CD14-positive monocyte (primary cell): ENCODE results near the gene TOLLIP. TPM values are rescaled to one million over a fixed set of nuclear protein-coding genes. Genes with fewer than 3 reads are reported as not detected.

Experiments used
- DNase-seq, 3 donors: peaks; one replicate each; pipeline ENCODE4 v3.0.0-alpha.2; 2011 to 2022
- H2AFZ ChIP-seq: 2 replicates; pipeline ENCODE4 v1.6.0; 2012; ENCODE audit warnings: mild to moderate bottlenecking, low read depth, low read length, inconsistent platforms; ENCODE audit not compliant: insufficient read depth, poor library complexity, severe bottlenecking
- H3K27ac ChIP-seq, 2 donors: 1 replicate in 1 of 2; 2 replicates in 1 of 2; pipeline ENCODE4 v1.5.1; 2012 to 2013; ENCODE audit warnings: low read length in 2 of 2, control low read depth in 1 of 2, inconsistent platforms in 1 of 2, low read depth in 1 of 2, mild to moderate bottlenecking in 1 of 2
- H3K27me3 ChIP-seq, 2 donors: one replicate each; pipeline versions ENCODE4 v1.6.0 to v1.6.1; 2011 to 2013; ENCODE audit warnings: low read length in 2 of 2; ENCODE audit not compliant: control insufficient read depth in 2 of 2, insufficient read depth in 2 of 2
- H3K36me3 ChIP-seq, 2 donors: replicated peaks in 1 of 2; 1 replicate in 1 of 2; 2 replicates in 1 of 2; pipeline versions ENCODE4 v1.5.1 to v1.6.1; 2012 to 2013; ENCODE audit warnings: low read length in 2 of 2, control low read depth in 1 of 2, inconsistent platforms in 1 of 2, mild to moderate bottlenecking in 1 of 2; ENCODE audit not compliant: insufficient read depth in 2 of 2, control insufficient read depth in 1 of 2
- H3K4me1 ChIP-seq, 2 donors: 1 replicate in 1 of 2; 2 replicates in 1 of 2; pipeline versions ENCODE4 v1.5.1 to v1.6.1; 2012 to 2013; ENCODE audit warnings: low read length in 2 of 2, control low read depth in 1 of 2, inconsistent platforms in 1 of 2, mild to moderate bottlenecking in 1 of 2, moderate library complexity in 1 of 2; ENCODE audit not compliant: insufficient read depth in 2 of 2, control insufficient read depth in 1 of 2
- H3K4me2 ChIP-seq: replicated peaks from 2 replicates; pipeline ENCODE3; 2012; ENCODE audit warnings: low read length, moderate library complexity, mild to moderate bottlenecking; ENCODE audit not compliant: poor library complexity, severe bottlenecking; ENCODE audit errors: extremely low read depth
- H3K4me3 ChIP-seq, 3 experiments: fragments of 200-600 bp in 1 of 3; sonication (generic) in 1 of 3; replicated peaks in 1 of 3; 1 replicate in 2 of 3; 2 replicates in 1 of 3; pipeline ENCODE4 v1.5.1; 2011 to 2013; ENCODE audit warnings: low read length in 3 of 3, mild to moderate bottlenecking in 3 of 3, control low read depth in 2 of 3, low read depth in 2 of 3, inconsistent platforms in 1 of 3, moderate library complexity in 1 of 3
- H3K79me2 ChIP-seq: 2 replicates; pipeline ENCODE4 v1.6.0; 2012; ENCODE audit warnings: mild to moderate bottlenecking, control low read depth, inconsistent platforms, low read length, moderate library complexity; ENCODE audit not compliant: insufficient read depth
- H3K9ac ChIP-seq: 2 replicates; pipeline ENCODE4 v1.6.0; 2017; ENCODE audit warnings: low read length, mild to moderate bottlenecking; ENCODE audit not compliant: insufficient read depth, poor library complexity, severe bottlenecking
- H3K9me3 ChIP-seq, 2 donors: replicated peaks in 1 of 2; 1 replicate in 1 of 2; 2 replicates in 1 of 2; pipeline versions ENCODE4 v1.5.1 to v1.6.1; 2012 to 2013; ENCODE audit warnings: low read length in 2 of 2, control low read depth in 1 of 2; ENCODE audit not compliant: control insufficient read depth in 1 of 2, insufficient read depth in 1 of 2
- H4K20me1 ChIP-seq: 2 replicates; pipeline ENCODE4 v1.6.0; 2012; ENCODE audit warnings: mild to moderate bottlenecking, low read length, control low read depth, moderate library complexity; ENCODE audit not compliant: insufficient read depth
- H3K27ac Mint-ChIP-seq, 7 donors: one replicate each; pipeline ENCODE4 v1.8.0; 2020; ENCODE audit warnings: mild to moderate bottlenecking in 7 of 7, mixed read lengths in 7 of 7, moderate library complexity in 6 of 7, inconsistent platforms in 2 of 7
- H3K27me3 Mint-ChIP-seq, 3 donors: one replicate each; pipeline ENCODE4 v1.8.0; 2021 to 2022; ENCODE audit warnings: low read depth in 3 of 3, mild to moderate bottlenecking in 3 of 3, mixed read lengths in 3 of 3, moderate library complexity in 3 of 3, inconsistent platforms in 1 of 3
- H3K36me3 Mint-ChIP-seq, 2 donors: one replicate each; pipeline ENCODE4 v1.8.0; 2020; ENCODE audit warnings: mixed read lengths in 2 of 2, inconsistent platforms in 1 of 2, mild to moderate bottlenecking in 1 of 2
- H3K4me1 Mint-ChIP-seq: one replicate; pipeline ENCODE4 v1.8.0; 2020; ENCODE audit warnings: mild to moderate bottlenecking, mixed read lengths
- H3K4me3 Mint-ChIP-seq, 2 donors: one replicate each; pipeline ENCODE4 v1.8.0; 2020; ENCODE audit warnings: mild to moderate bottlenecking in 2 of 2, mixed read lengths in 2 of 2, moderate library complexity in 1 of 2
- H3K9me3 Mint-ChIP-seq, 7 donors: one replicate each; pipeline ENCODE4 v1.8.0; 2020 to 2022; ENCODE audit warnings: mixed read lengths in 7 of 7, mild to moderate bottlenecking in 6 of 7, moderate library complexity in 6 of 7, inconsistent platforms in 2 of 7
- CTCF ChIP-seq: fragments of 200-600 bp; IDR thresholded peaks from one replicate; pipeline ENCODE4 v1.8.0; 2022; ENCODE audit warnings: antibody characterized with exemption, mild to moderate bottlenecking
- WGBS: methylation state at CpG from one replicate; pipeline ENCODE4 v1.1.5; 2013; ENCODE audit warnings: missing lambda C conversion rate; ENCODE audit not compliant: insufficient coverage; 5-methylcytosine and 5-hydroxymethylcytosine counted together
- intact Hi-C, 2 donors: fragments of 100-400 bp; cut with micrococcal nuclease; formaldehyde crosslinking; loops; one replicate each; pipeline versions ENCODE4 v1.15.0 to v1.15.1; 2023
- polyA plus RNA-seq, 3 donors: library from polyadenylated mRNA; depleted of rRNA in 1 of 3; unstranded in 2 of 3; stranded (reverse) in 1 of 3; fragments of 300-500 nt in 2 of 3; fragments of >200 nt in 1 of 3; fragmentation: Illumina TruSeq in 2 of 3; gene quantifications; 1 replicate in 2 of 3; 2 replicates in 1 of 3; pipeline ENCODE4 v1.2.3, GENCODE V29; 2012 to 2021

The TOLLIP gene
- polyA plus RNA-seq, 3 donors: 67.9 to 72.1 (median 71.7) TPM

GRCh38 chr11:1297011-1297575 is 12.3 kb downstream of the TOLLIP start:
- TF ChIP-seq CTCF: no peak
- Mint-ChIP-seq H3K36me3 (peaks cover 40 to 60% of the 10 kb centered on the region in 2 donors), H3K27ac (no peak overlapping the region), H3K27me3 (no peaks in the 10 kb centered on the region), H3K4me3 (no peak overlapping the region), H3K9me3 (no peaks in the 10 kb centered on the region), H3K4me1 (peaks cover 36% of the 10 kb centered on the region)
- no peak overlapping the region for H3K27ac ChIP-seq
- H3K79me2 ChIP-seq: peaks cover 87% of the 10 kb centered on the region
- no peak for DNase-seq
- no peaks in the 10 kb centered on the region for H3K9me3 ChIP-seq
- H3K36me3 ChIP-seq: peaks cover 46 to 53% of the 10 kb centered on the region in 2 donors
- H3K4me3 ChIP-seq: no peak overlapping the region
- H4K20me1 ChIP-seq: peaks cover 96% of the 10 kb centered on the region
- H3K4me1 ChIP-seq: peaks cover 15 to 33% of the 10 kb centered on the region in 2 donors
- H3K4me2 ChIP-seq: no peak overlapping the region
- no peak overlapping the region for H2AFZ ChIP-seq
- intact Hi-C loops: loop anchor here (5.0 to 10.0 kb wide), 2 partner anchors 220 to 278 kb away; partner anchors contain the start of gene DUSP8 (in 1 of the 2)
- no peak overlapping the region for H3K9ac ChIP-seq
- no peaks in the 10 kb centered on the region for H3K27me3 ChIP-seq
- 95% methylated on average over 25 of the region's 25 CpGs for WGBS

- no peaks in the 10 kb centered on the region for H3K27me3 Mint-ChIP-seq
- peaks cover 87% of the 10 kb centered on the region for H3K79me2 ChIP-seq
These were observed 13.1 kb downstream of the TOLLIP start for GRCh38 chr11:1296287-1296686.

More at GRCh38 chr11:1296287-1296686, 13.1 kb downstream of the TOLLIP start:
- Histone ChIP-seq H3K4me1 (peaks cover 15 to 25% of the 10 kb centered on the region in 2 donors), H3K4me3 (no peak overlapping the region), H3K27me3 (no peaks in the 10 kb centered on the region), H3K9ac (no peak overlapping the region), H2AFZ (no peak overlapping the region), H4K20me1 (peaks cover 96% of the 10 kb centered on the region), H3K4me2 (no peak overlapping the region), H3K27ac (no peak overlapping the region), H3K9me3 (no peaks in the 10 kb centered on the region), H3K36me3 (peaks cover 50 to 60% of the 10 kb centered on the region in 2 donors)
- WGBS: 100% methylated on average over 5 of the region's 9 CpGs
- TF ChIP-seq CTCF: no peak
- no peaks in the 10 kb centered on the region for H3K9me3 Mint-ChIP-seq
- no peak overlapping the region for H3K4me3 Mint-ChIP-seq
- intact Hi-C loops: loop anchor here (5.0 to 10.0 kb wide), 2 partner anchors 221 to 279 kb away; partner anchors contain the start of gene DUSP8 (in 1 of the 2)
- H3K27ac Mint-ChIP-seq: no peak overlapping the region
- peaks cover 41 to 62% of the 10 kb centered on the region in 2 donors for H3K36me3 Mint-ChIP-seq
- DNase-seq: no peak
- peaks cover 28% of the 10 kb centered on the region for H3K4me1 Mint-ChIP-seq
